ENCODE measurements around the gene ACLY.
"Not testable (repeated sequence)": the region's sequence is repeated elsewhere in the genome, so short reads cannot be mapped to it uniquely, and the experiment has no call there.

- TF ChIP-seq CTCF (optimal IDR thresholded peaks at IDR 0.05 in 1 of 3, IDR thresholded peaks at IDR 0.05 in 1 of 3, conservative IDR thresholded peaks at IDR 0.05 in 1 of 3; ENCODE audit: extremely low read depth in 1 of 3, insufficient read depth in 2 of 3, low read length in 3 of 3); EZH2 (IDR thresholded peaks at IDR 0.05; ENCODE audit: low read length): not testable (repeated sequence)
Observed at GRCh38 chr17:41874293-41874670, 44.5 kb downstream of the ACLY start.
